GM12874 (cell line): ENCODE results near the gene ROBO2.

ENCODE experiments used
- CTCF ChIP-seq: IDR thresholded peaks from 2 replicates; pipeline ENCODE4 v1.5.1; 2011; ENCODE audit warnings: low read depth, mild to moderate bottlenecking, control low read depth, low read length, moderate library complexity; ENCODE audit not compliant: insufficient read depth

Gene ROBO2

DNA sequence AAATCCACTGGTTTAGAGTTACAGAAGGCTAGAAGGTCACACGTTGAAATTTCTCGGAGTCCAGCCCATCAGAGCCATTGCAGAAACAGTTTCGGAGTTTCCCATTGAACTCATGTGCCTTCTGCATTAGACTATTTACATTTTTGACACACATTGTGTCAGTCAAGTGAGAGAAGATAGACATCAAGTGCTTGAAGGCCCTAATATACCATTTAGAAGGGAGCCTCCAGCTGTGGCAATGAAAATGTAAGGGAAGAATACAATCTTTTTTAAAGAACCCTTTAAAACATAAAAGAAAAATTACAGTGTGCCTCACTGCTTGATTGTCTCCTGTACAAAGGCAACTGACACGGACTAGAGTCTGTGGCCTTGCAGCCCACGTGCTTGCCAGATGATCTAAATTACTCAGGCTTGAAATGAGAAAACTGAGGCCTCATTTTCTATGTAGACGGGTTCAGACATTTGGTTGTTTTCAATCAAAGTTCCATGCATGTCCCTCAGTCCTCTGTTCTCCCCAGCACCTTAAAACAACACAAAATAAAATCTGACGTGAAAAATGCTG is 650.5 kb downstream of the ROBO2 start:
- no peak for TF ChIP-seq CTCF

DNA sequence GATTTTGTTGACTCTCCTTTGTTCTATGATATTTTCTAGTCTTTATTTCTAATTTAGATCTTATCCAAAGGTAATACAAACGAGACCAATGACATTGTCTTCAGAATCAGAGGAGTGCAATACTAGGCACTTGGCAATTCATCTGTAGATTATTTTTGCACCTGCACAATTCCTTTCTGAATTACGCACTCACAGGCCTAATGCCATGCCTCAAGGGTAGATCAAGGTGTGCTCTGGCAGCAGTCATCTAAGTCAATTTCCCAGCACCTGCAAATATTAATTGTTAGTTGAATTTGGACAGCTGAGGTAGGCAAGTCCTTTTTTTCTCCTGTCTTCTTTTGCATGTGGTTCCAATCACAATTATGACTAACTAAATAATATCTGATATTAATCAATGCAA is 653.2 kb downstream of the ROBO2 start:
- no peak for TF ChIP-seq CTCF

GRCh38 chr3:77699125-77699691 is 659.3 kb downstream of the ROBO2 start:
- TF ChIP-seq CTCF = no peak
